GM12864 (cell line): ENCODE data around the gene NMNAT2.
"Not testable (repeated sequence)": the region's sequence is repeated elsewhere in the genome, so short reads cannot be mapped to it uniquely, and the experiment has no call there.

Experiments
- DNase-seq: peaks from one replicate; pipeline ENCODE4 v3.0.0-alpha.2; 2011; ENCODE audit warnings: low read depth
- H3K4me3 ChIP-seq: 2 replicates; pipeline ENCODE4 v1.5.1; 2011; ENCODE audit warnings: mild to moderate bottlenecking, low read depth, low read length, control low read depth
- TF ChIP-seq, protein P1 (sequence below): IDR thresholded peaks from 2 replicates; pipeline ENCODE4 v1.5.1; 2011; ENCODE audit warnings: low read depth, mild to moderate bottlenecking, moderate library complexity, low read length, control low read depth, inconsistent platforms; ENCODE audit errors: missing control alignments

The NMNAT2 gene

DNA sequence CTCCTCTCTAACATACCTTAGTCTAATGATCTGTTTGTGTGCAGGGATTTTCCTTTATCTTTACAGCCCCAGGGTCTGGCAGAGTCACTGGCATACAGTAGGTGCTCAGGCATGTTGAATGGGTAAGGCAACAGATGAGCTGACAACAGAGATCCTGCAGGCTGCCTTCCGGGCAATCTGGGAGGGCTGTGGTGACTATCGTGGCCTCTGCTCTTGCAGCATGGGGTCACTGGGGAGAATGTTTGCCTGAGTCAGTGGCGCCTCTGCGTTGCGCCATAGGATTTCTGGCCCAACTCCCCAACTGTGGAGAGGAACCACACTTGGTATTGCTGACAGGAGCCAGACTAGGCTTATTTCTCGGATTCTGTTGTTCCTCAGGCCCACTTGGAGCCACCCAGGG is 138.3 kb downstream of the NMNAT2 start:
- no peak overlapping the region for H3K4me3 ChIP-seq
- DNase-seq = no peak
- TF ChIP-seq, protein P1, sequence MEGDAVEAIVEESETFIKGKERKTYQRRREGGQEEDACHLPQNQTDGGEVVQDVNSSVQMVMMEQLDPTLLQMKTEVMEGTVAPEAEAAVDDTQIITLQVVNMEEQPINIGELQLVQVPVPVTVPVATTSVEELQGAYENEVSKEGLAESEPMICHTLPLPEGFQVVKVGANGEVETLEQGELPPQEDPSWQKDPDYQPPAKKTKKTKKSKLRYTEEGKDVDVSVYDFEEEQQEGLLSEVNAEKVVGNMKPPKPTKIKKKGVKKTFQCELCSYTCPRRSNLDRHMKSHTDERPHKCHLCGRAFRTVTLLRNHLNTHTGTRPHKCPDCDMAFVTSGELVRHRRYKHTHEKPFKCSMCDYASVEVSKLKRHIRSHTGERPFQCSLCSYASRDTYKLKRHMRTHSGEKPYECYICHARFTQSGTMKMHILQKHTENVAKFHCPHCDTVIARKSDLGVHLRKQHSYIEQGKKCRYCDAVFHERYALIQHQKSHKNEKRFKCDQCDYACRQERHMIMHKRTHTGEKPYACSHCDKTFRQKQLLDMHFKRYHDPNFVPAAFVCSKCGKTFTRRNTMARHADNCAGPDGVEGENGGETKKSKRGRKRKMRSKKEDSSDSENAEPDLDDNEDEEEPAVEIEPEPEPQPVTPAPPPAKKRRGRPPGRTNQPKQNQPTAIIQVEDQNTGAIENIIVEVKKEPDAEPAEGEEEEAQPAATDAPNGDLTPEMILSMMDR = no peak

DNA sequence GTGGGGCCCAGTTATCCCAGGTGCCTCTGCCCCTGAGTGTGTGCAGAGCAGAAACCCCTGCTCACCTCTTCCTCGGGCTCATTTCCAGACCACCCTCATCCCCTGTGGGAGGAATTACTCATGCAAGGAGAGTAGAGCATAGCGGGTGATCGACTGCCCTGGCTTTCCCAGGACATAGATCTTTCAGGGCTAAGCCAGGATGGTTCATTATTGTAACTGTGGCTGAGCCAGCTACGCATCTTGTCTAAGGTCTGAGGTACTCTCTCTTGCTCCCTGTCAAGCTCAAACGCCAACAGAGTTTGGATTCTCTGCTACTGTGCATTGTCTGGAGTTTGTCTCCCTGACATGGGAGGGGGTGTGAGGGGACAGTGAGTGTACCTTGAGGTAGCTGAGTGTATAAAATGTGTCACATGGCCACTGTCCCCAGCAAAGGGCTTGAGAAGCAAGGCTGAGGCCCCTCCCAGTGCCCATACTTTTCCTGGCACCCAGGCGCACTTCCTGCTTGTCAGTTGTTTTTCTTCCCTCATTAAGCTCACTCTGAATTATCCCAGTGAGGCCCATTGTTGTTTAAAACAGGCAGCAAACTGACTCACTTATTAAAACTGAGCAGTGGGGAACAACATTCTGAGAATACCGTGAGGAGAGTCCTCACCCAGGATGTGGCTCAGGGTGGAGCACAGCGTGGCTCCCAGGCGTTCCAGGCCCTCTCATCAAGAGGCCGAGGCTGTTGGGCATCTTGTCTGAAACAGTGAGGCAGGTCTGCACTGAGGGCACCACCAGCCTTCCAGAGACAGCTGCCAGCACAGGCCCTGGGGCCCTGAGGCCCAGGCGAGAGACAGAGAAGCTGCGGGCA is 139.2 kb downstream of the NMNAT2 start:
- H3K4me3 ChIP-seq = no peak overlapping the region

DNA sequence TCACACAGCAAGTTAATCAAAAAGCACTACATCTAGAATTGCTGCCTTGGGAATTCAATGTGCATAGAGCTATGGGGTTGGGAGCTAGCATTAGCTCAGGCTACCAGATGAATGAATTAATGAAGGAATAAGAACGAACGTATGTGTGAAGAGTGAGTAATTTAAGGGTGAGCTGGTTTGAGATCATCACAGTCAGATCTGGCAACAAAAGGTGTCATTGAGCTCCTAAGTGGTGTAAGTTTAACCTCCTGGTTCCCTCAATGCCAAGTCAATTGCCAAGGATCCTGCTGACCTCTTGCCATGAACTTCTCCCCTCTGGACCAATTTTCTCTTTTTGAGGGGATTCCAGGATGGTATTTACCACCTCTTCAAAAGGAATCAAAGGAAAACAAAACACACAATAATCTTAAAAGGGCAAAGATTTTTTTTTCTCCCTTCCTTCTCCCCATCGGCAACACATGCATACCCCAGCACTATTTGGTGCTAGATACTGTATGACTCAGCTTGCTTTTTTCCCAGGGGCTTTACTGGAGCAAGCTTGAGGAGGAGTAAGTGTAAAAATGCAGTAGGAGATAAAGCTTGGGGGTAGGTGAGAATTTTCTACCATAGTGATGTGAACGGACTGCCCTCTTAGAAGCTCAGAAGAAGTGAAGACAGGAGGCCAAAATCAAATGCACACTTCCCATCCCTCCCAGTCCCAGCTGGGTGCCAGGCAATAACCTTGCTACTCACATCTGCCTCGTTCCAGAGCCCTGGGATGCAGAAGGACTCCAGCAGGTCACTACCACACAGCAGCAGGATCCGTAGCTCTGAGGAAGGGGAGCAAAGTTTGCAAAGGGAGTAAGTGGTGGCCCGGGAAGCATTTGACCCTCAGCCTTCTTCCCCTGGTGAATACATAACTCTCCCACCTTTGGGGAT is 140.1 kb downstream of the NMNAT2 start:
- TF ChIP-seq, protein P1 = no peak
- no peak for DNase-seq
- no peak overlapping the region for H3K4me3 ChIP-seq

More for the DNA sequence above, 139.2 kb downstream of the NMNAT2 start:
- DNase-seq = no peak
- TF ChIP-seq, protein P1 = no peak

DNA sequence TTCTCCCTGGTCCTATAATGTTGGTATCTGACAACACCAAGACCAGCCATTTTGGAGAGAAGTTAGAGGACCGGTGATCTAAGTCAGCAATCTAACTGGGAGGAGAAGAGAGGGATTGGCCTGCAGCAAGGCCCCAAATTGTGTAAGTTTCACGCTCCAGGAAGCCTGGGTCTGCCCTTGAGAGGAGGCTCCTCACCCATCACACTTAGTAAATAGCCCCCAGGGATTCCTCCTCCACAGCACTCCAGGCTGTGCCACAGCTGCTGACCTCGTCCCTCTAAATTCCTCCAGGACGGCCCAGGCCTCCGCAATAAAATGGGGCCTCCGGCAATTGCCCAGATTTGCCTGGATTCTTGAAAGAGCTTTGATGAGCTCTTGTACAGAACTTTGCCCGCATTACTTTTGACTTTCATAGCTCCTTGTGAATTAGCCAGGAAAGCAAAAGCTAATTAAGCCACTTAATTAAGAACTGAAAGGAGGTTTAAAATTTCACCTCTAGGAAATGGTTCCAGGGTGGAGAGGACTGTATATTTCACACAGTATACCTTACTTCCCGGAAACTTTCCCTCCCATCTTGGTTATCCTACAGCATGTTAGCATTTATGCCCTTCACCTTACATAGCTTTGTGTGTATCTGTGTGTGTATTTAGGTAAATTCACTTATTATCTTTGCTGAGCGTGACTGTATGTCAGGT is 141.6 kb downstream of the NMNAT2 start:
- H3K4me3 ChIP-seq = no peak overlapping the region
- TF ChIP-seq, protein P1 = no peak
- DNase-seq = no peak

DNA sequence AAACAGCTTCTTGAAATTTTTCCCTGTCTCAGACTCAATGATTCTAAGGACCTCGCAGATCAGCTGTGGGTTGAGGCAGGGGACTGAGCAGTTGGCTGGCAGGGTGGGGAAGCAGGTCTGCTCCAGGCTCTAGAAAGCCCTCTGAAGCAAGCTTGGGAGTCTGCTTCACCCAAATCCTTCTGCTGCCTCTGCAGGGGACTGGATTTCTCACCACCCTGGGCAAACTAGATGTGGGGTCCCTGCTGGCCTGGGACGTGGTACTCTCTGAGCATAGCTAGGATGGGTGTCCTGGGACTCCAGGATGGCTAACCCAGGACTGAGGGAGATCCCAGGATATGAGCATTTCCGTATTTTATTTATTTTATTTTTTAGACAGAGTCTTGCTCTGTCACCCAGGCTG is 142.9 kb downstream of the NMNAT2 start:
- no peak for DNase-seq
- TF ChIP-seq, protein P1 = no peak
- H3K4me3 ChIP-seq = no peak overlapping the region

DNA sequence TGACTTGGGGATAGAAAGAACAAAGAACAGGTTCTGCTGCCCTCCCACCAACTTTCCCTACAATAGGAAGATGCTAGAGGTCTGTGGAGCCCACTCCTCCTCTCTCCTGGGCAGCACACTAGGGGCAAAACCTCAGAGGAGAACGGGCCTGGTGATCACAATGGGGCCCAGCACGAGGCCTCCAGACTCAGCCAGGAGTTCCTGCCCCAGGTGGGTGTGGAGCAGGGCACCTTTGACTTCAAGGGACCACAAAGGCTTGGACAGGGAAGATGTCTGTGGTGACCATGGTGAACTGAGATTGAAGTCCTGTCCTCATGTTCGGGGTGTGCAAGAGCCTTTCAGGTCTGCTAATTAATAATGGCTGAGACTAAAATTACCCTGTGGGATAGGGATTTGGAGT is 143.3 kb downstream of the NMNAT2 start:
- no peak for DNase-seq
- TF ChIP-seq, protein P1 = no peak
- H3K4me3 ChIP-seq = no peak overlapping the region

DNA sequence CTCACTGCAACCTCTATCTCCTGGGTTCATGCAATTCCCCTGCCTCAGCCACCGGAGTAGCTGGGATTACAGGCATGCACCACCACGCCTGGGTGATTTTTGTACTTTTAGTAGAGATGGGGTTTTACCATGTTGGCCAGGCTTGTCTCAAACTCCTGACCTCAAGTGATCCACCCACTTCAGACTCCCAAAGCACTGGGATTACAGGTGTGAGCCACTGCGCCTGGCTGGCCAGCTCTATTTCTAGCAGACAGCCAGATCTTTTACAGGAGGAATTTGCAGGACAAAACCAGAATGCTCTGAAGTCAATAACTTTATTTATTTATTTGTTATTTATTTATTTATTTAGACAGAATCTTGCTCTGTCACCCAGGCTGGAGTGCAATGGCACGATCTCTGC is 144.2 kb downstream of the NMNAT2 start:
- DNase-seq, H3K4me3 ChIP-seq: not testable (repeated sequence)
